Measurements from ENCODE around the gene CNTNAP5.

The CNTNAP5 gene

DNA sequence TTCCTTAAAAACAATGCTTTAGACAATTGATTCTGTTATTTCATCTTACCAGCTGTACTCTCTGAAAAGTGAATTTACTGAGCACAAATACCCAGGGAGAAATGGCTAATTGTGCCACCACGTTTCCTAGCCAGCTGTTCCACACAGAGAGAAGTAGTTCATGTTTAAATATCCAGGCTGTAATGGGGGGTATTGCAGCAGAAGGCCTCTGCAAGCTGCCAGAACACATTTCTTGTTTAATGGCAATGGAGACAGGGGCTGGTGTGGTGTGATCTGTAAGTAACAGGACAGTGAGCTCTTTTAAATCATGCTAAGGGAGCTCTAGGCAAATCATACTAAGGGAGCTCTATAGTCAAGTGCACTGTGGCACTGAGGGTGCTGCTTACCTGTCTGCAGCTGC lies 809.2 kb downstream of the CNTNAP5 start:
- TF ChIP-seq YY1 (IDR thresholded peaks at IDR 0.05; ENCODE audit: insufficient read depth, insufficient read length) (no peak), ZNF274 (IDR thresholded peaks at IDR 0.05; ENCODE audit: low read depth, low read length) (no peak), SUZ12 (IDR thresholded peaks at IDR 0.05; ENCODE audit: extremely low read depth, insufficient read depth, insufficient read length) (no peak)
- Histone ChIP-seq H3K9me3 (ENCODE audit: insufficient read depth, low read length) (peaks cover 18% of the 10 kb centered on the region), H3K9ac (ENCODE audit: insufficient read length, low read depth) (no peak overlapping the region), H3K36me3 (ENCODE audit: insufficient read depth, insufficient read length, low read length) (no peaks in the 10 kb centered on the region), H3K27me3 (ENCODE audit: insufficient read depth, insufficient read length) (no peaks in the 10 kb centered on the region), H3K4me3 (ENCODE audit: insufficient read length, low read depth) (no peak overlapping the region), H3K4me1 (ENCODE audit: insufficient read depth, insufficient read length) (no peaks in the 10 kb centered on the region)
- no peak for DNase-seq (ENCODE audit: low read depth, low spot score)

DNA sequence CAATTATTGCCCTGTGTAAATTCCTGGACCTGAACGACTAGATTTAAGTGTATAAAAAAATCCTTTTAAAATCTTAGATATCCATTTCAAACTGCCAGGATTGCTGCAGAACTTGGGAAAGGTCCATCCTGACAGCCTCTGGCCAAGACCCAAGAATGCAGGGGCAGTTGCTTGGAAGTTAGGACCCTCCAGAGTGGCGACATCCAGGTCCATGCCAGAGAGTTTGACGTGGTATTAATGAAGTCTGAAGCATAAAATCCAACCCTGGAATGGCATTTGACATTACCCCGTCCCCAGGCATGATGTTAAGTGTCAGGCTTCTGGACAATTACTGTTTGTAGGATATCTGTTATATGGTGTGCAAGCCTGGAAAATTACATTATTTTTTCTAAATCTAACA lies 810.2 kb downstream of the CNTNAP5 start:
- H3K9ac ChIP-seq (ENCODE audit: insufficient read length, low read depth), result no peak overlapping the region
- DNase-seq (ENCODE audit: low read depth, low spot score), result no peak
- H3K4me1 ChIP-seq (ENCODE audit: insufficient read depth, insufficient read length), result no peaks in the 10 kb centered on the region
- no peaks in the 10 kb centered on the region for H3K36me3 ChIP-seq (ENCODE audit: insufficient read depth, insufficient read length, low read length)
- H3K27me3 ChIP-seq (ENCODE audit: insufficient read depth, insufficient read length), result no peaks in the 10 kb centered on the region
- peaks cover 15% of the 10 kb centered on the region for H3K9me3 ChIP-seq (ENCODE audit: insufficient read depth, low read length)
- no peak overlapping the region for H3K4me3 ChIP-seq (ENCODE audit: insufficient read length, low read depth)
- TF ChIP-seq YY1 (IDR thresholded peaks at IDR 0.05; ENCODE audit: insufficient read depth, insufficient read length) (no peak), ZNF274 (IDR thresholded peaks at IDR 0.05; ENCODE audit: low read depth, low read length) (no peak), SUZ12 (IDR thresholded peaks at IDR 0.05; ENCODE audit: extremely low read depth, insufficient read depth, insufficient read length) (no peak)

GRCh38 chr2:124836416-124836815 lies 811.3 kb downstream of the CNTNAP5 start:
- no peak overlapping the region for H3K4me3 ChIP-seq (ENCODE audit: insufficient read length, low read depth)
- no peak for DNase-seq (ENCODE audit: low read depth, low spot score)
- no peaks in the 10 kb centered on the region for H3K27me3 ChIP-seq (ENCODE audit: insufficient read depth, insufficient read length)
- no peaks in the 10 kb centered on the region for H3K36me3 ChIP-seq (ENCODE audit: insufficient read depth, insufficient read length, low read length)
- no peaks in the 10 kb centered on the region for H3K4me1 ChIP-seq (ENCODE audit: insufficient read depth, insufficient read length)
- peaks cover 5% of the 10 kb centered on the region; the same call in 1 of the 2 replicates for H3K9me3 ChIP-seq (ENCODE audit: insufficient read depth, low read length)
- TF ChIP-seq YY1 (IDR thresholded peaks at IDR 0.05; ENCODE audit: insufficient read depth, insufficient read length), result no peak
- TF ChIP-seq SUZ12 (IDR thresholded peaks at IDR 0.05; ENCODE audit: extremely low read depth, insufficient read depth, insufficient read length), result no peak
- TF ChIP-seq ZNF274 (IDR thresholded peaks at IDR 0.05; ENCODE audit: low read depth, low read length), result no peak
- no peak overlapping the region for H3K9ac ChIP-seq (ENCODE audit: insufficient read length, low read depth)

- Histone ChIP-seq H3K4me1 (ENCODE audit: insufficient read depth, insufficient read length) (no peaks in the 10 kb centered on the region), H3K9ac (ENCODE audit: insufficient read length, low read depth) (no peak overlapping the region), H3K36me3 (ENCODE audit: insufficient read depth, insufficient read length, low read length) (no peaks in the 10 kb centered on the region), H3K4me3 (ENCODE audit: insufficient read length, low read depth) (no peak overlapping the region), H3K27me3 (ENCODE audit: insufficient read depth, insufficient read length) (no peaks in the 10 kb centered on the region), H3K9me3 (ENCODE audit: insufficient read depth, low read length) (no peaks in the 10 kb centered on the region)
- DNase-seq (ENCODE audit: low read depth, low spot score), result no peak
- TF ChIP-seq YY1 (IDR thresholded peaks at IDR 0.05; ENCODE audit: insufficient read depth, insufficient read length), result no peak
- TF ChIP-seq ZNF274 (IDR thresholded peaks at IDR 0.05; ENCODE audit: low read depth, low read length), result no peak
- no peak for TF ChIP-seq SUZ12 (IDR thresholded peaks at IDR 0.05; ENCODE audit: extremely low read depth, insufficient read depth, insufficient read length)
Measured at GRCh38 chr2:124837496-124837895, 812.4 kb downstream of the CNTNAP5 start.

DNA sequence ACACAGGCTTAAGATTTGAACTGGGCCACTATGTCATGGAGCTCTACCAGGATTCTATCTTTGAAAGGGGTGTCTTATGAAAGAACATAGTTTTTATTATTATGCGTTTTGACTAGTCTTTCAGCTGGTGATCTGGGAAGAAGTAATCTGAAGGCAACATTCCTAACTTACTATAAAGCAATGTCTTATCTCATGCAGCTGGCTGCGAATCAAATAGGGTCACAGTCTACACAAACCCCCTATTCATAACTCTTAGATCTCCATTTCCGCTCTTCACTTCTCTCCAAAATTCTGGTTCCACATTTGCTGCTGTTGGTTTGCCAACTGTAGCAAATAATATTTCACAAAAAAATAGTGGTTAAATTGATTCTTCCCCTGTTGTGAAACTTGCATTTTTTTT lies 813.3 kb downstream of the CNTNAP5 start:
- no peaks in the 10 kb centered on the region for H3K9me3 ChIP-seq (ENCODE audit: insufficient read depth, low read length)
- H3K4me1 ChIP-seq (ENCODE audit: insufficient read depth, insufficient read length), result no peaks in the 10 kb centered on the region
- no peak for TF ChIP-seq ZNF274 (IDR thresholded peaks at IDR 0.05; ENCODE audit: low read depth, low read length)
- no peak for TF ChIP-seq YY1 (IDR thresholded peaks at IDR 0.05; ENCODE audit: insufficient read depth, insufficient read length)
- no peak for TF ChIP-seq SUZ12 (IDR thresholded peaks at IDR 0.05; ENCODE audit: extremely low read depth, insufficient read depth, insufficient read length)
- H3K4me3 ChIP-seq (ENCODE audit: insufficient read length, low read depth), result no peak overlapping the region
- DNase-seq (ENCODE audit: low read depth, low spot score), result no peak
- H3K27me3 ChIP-seq (ENCODE audit: insufficient read depth, insufficient read length), result no peaks in the 10 kb centered on the region
- no peaks in the 10 kb centered on the region for H3K36me3 ChIP-seq (ENCODE audit: insufficient read depth, insufficient read length, low read length)
- no peak overlapping the region for H3K9ac ChIP-seq (ENCODE audit: insufficient read length, low read depth)

GRCh38 chr2:124867247-124867646 lies 842.2 kb downstream of the CNTNAP5 start:
- H3K9me3 ChIP-seq (ENCODE audit: insufficient read depth, low read length), result no peaks in the 10 kb centered on the region
- TF ChIP-seq SUZ12 (IDR thresholded peaks at IDR 0.05; ENCODE audit: extremely low read depth, insufficient read depth, insufficient read length) (no peak), ZNF274 (IDR thresholded peaks at IDR 0.05; ENCODE audit: low read depth, low read length) (no peak), YY1 (IDR thresholded peaks at IDR 0.05; ENCODE audit: insufficient read depth, insufficient read length) (no peak)
- no peaks in the 10 kb centered on the region for H3K27me3 ChIP-seq (ENCODE audit: insufficient read depth, insufficient read length)
- no peaks in the 10 kb centered on the region for H3K36me3 ChIP-seq (ENCODE audit: insufficient read depth, insufficient read length, low read length)
- no peak overlapping the region for H3K9ac ChIP-seq (ENCODE audit: insufficient read length, low read depth)
- H3K4me3 ChIP-seq (ENCODE audit: insufficient read length, low read depth), result no peak overlapping the region
- DNase-seq (ENCODE audit: low read depth, low spot score), result no peak
- H3K4me1 ChIP-seq (ENCODE audit: insufficient read depth, insufficient read length), result no peaks in the 10 kb centered on the region

GRCh38 chr2:124874219-124874618 lies 849.1 kb downstream of the CNTNAP5 start:
- Histone ChIP-seq H3K4me3 (ENCODE audit: insufficient read length, low read depth) (no peak overlapping the region), H3K4me1 (ENCODE audit: insufficient read depth, insufficient read length) (no peaks in the 10 kb centered on the region), H3K9ac (ENCODE audit: insufficient read length, low read depth) (no peak overlapping the region), H3K9me3 (ENCODE audit: insufficient read depth, low read length) (no peaks in the 10 kb centered on the region), H3K36me3 (ENCODE audit: insufficient read depth, insufficient read length, low read length) (no peaks in the 10 kb centered on the region), H3K27me3 (ENCODE audit: insufficient read depth, insufficient read length) (no peaks in the 10 kb centered on the region)
- TF ChIP-seq ZNF274 (IDR thresholded peaks at IDR 0.05; ENCODE audit: low read depth, low read length) (no peak), SUZ12 (IDR thresholded peaks at IDR 0.05; ENCODE audit: extremely low read depth, insufficient read depth, insufficient read length) (no peak), YY1 (IDR thresholded peaks at IDR 0.05; ENCODE audit: insufficient read depth, insufficient read length) (no peak)
- DNase-seq (ENCODE audit: low read depth, low spot score), result no peak
